ENCODE measurements around the gene SPP2.

The SPP2 gene

DNA sequence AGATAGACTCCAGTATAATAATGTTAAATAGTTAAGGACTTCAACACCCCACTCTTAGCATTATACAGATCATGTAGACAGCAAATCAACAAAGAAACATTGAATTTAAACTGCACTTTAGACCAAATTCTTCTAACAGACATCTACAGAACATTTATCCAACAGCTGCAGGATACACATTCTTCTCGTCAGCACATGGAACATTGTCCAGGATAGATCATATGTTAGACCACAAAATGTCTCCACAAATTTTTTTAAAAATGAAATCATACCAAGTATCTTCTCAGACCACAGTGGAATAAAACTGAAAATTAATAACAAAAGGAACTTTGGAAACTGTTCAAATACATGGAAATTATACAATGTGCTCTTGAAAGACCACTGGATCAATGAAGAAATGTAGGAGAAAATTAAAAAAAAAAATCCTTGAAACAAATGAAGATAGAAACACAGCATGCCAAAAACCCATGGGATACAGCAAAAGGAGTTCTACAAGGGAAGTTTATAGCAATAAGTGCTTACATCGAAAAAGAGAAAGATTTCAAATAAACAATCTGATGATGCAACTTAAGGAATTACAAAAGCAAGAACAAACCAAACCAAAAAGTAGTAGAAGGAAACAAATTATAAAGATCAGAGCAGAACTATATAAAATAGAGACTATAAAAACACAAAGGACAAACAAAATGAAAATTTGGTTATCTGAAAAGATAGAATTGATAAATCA lies 12.3 kb upstream of the SPP2 start:
- DNase-seq (ENCODE audit: low read depth): no peak

DNA sequence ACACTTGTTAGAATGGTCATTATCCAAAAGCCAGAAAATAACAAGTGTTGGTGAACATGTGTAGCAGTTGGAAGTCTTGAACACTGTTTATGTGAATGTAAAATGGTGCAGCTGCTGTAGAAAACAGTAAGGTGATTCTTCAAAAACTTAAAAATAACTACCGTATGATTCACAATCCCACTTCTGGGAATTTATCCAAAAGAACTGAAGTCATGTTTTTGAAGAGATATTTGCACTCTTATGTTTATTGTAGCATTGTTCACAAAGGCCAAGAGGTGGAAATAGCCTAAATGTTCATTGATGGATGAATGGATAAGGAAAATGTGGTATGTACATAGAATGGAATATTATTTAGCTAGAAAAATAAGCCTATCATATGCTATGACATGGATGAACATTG lies 6.3 kb upstream of the SPP2 start:
- DNase-seq (ENCODE audit: low read depth): peak; percentile 46

DNA sequence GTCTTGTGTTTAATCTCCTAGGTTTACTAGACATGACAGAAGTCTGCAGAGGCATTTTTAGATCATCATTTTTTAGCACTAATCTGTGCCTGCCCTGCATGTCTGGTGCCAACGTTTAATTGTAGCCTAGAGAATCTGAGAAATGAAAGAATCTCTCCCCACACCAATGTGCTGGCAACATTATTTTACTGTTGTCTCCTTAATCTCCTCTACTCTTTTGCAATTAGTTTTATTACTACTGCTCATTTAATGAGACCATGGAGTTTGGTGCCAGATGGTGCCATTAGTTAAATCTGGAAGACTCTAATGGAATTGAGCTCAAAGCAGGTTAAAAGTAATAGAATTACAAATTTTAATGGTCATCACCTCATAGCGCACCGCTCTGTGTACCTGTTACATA lies 4.0 kb upstream of the SPP2 start:
- DNase-seq (ENCODE audit: low read depth): no peak

DNA sequence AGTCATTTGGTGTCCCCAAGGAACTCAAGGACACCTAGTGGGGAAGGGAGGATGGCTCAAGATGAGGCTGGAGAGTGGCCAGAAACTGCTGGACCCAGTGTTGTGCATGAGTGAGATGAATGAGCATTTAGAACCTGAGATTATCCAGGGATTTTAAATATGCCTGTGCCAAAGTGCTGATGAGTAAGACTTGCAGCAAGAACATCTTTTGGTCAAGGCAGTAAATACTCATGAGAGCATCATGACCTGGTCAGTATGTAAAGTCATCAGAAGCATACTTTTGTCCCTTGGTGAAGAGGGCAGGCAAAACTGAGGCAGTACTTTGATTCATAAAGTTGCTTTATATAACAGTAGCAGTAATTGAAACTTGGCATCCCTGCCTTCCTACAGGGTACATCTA lies 3.1 kb upstream of the SPP2 start:
- DNase-seq (ENCODE audit: low read depth): no peak

DNA sequence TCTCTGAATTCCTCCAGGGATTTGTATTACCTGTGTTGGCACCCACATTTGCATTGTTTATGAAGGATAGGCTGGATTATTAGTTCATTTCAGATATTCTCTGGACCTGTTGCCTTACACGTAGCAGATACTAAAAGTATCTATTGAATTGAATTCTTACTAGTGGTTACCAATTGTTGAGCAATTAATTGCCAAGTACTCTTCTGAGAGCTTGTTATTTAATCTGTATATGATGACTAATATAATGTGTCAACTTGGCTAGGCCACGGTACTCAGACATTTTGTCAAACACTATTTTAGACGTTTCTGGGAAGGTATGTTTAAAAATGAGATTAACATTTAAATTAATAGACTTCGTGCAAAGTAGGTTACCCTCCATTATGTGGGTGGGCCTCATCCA lies 2.5 kb upstream of the SPP2 start:
- DNase-seq (ENCODE audit: low read depth): no peak

DNA sequence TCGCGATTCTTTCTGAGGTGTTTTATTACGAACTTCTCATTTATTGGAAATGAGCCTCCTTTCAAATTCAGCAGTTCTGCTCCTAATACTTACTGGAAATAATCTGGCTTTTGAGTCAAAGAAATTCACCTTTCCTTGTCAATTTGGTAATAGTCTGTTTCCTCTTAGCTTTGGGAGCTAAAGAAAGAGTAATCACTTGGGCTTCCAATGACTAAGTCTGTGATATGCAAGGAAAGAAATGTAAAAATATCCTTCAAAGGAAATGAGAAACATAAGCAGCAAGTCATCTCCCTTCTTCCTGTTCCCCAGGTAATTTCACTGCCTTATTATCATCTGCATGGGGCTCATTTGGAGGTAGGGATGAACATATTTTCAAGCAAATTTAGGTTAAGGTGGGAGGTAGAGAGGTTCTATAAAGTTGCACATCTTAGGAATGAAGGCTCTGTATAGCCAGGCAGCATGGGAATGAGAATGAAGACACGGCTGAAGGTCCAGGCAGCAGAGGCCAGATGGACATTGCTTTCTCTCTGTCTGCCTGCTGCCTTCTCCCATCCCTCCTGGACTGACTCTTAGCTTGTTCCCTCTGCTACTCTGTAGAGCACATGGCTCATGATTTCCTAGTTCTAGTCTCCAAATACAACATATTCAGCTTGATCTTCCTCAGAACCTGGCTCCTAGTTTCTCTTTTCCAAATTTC lies 1.0 kb downstream of the SPP2 start:
- no peak for DNase-seq (ENCODE audit: low read depth)

DNA sequence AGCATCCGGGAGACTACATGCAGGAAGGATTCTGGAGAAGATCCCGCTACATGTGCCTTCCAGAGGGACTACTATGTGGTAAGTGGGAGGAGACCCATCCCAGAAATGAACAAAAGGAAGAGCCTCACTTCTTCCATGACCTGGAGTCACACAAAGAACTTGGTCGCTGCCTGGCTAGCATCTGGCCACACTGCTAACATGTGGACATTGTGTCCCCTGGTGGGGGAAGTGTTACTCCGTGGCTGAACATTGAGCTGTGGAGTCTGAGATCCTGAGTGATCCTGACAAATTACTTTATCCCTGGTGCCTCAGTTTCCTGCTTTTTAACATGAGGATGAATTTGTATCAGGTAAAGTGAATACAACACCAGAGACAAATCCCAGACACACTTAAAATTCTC lies 8.4 kb downstream of the SPP2 start:
- DNase-seq (ENCODE audit: low read depth): no peak

DNA sequence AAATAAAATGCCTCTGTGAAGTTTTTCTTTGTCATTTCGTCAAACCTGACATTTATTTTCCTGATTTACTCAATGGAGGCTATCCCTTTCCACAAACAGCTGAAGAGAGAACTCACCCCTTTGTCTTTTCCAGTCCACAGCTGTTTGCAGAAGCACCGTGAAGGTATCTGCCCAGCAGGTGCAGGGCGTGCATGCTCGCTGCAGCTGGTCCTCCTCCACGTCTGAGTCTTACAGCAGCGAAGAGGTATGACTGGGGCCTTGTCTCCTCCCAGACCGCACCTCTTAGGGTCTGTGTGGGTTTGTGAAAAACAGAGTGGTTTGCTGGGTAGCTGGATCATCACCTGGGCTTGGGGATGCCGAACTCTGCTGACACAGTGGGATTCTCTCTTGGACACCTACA lies 9.7 kb downstream of the SPP2 start:
- no peak for DNase-seq (ENCODE audit: low read depth)

DNA sequence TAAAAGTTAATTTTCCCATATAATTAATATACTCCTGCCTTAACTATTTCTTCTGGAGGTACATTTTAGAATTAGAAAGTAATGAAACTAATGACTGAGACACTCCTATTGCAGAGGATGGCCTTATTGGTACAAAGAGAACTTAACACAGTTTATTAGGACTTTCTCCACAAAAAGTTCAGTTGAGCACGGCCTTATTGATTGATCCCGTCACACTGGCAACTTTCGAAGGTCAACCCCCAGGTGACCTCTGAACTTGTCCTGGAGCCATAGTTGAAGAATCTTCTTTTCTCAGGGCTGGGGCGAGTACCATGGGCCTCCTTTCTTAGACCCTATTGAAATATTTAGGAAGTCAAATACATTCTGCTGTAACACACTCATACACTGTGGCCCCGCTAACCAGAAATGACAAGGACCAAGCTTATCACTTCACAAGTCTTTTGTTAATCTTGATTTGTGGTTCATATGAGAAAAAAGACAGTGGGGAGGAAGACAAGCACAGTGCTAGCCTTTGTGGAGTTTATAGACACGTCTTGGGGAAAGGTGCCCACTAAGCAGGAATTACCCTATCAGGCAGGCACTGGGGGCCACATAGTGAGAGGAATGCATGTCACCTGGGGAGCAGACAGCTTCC lies 11.2 kb downstream of the SPP2 start:
- no peak for DNase-seq (ENCODE audit: low read depth)

DNA sequence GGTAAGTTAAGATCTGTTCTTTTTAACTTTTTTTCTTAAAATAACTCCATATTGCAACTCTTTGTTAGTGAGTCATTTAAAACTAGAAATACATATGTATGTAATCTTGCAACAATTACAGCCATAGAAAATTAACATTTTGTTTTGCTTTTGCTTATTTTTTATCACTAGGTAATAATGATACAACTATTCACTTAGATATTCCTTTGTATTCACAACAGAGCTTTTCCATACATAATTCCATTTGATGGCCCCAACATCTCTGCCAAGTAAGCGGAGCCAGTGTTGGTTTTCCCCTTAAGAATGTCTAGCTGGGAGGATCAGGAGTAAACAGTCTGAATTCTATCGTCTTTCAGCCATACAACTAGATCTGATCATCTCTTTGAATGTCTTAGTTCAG lies 16.1 kb downstream of the SPP2 start:
- no peak for DNase-seq (ENCODE audit: low read depth)

DNA sequence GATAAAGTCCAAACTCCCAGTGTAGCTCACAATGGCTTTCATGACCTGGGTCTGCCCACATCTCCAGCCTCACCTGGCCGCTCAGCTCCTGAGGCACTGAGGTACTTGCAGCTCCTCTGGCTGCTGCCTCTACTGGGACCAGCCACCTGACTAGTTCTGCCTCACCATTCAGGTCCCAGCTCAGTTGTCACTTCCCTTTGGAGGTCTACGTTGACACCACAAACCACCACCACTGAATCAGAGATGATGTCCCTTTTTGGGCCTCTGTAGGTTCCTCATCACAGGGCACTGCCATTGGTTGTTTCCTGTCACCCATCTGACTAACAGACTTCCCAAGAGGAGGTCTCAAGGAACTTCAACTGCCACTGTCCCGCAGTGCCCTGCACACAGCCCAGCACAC lies 21.2 kb downstream of the SPP2 start:
- no peak for DNase-seq (ENCODE audit: low read depth)

DNA sequence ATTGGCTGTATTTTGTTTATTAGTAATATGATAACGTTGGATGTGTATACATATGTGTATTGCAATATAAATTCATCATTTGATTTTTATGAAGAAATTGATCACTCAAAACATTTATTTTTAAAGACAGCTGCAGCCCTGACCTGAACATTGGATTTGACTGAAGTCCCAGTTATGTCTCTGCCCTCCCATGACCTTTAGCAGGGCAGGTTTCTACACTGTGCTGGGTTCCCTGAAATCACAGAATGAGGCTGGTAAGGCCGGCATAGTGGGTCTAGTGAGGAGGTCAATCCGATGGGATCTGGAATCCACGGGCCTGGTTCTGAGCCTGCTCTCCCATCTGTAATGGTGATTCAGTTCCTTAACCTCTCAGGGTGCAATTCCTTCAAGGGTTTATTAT lies 22.0 kb downstream of the SPP2 start:
- no peak for DNase-seq (ENCODE audit: low read depth)

DNA sequence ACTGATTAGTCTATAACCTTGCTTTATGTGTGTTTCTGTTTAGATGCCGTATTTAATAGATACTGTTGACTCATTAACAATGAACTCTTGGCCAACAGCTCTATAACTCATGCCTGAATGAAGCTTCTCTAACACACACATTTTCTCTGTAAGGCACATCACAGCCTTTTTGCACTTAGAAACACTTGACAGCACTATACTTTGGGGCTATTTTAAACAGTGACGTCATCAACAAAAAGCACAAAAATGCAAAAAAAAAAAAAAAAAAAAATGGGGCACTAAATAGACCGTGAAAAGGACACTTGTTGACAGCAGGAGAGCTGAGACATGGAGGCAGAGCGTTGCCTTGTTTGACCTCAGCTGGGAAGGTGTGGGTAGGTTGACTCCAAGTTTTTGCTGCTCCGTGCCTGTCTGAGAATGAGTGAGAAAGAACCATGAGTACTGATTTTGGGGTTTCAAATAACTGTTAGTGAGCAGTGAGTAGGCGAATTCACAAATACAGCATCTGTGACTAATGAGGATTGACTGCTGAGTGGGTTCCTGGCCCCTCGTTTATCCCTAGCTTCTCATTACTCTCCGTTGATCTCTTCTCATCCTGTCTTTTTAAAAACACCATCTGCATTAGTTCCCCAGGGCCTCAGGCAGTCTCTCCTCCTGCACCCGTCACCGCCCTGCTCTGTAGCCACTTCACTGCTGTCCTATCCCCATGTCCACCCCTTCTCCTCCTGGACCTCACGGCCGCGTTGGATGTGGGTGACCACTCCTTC lies 24.4 kb downstream of the SPP2 start:
- no peak for DNase-seq (ENCODE audit: low read depth)

DNA sequence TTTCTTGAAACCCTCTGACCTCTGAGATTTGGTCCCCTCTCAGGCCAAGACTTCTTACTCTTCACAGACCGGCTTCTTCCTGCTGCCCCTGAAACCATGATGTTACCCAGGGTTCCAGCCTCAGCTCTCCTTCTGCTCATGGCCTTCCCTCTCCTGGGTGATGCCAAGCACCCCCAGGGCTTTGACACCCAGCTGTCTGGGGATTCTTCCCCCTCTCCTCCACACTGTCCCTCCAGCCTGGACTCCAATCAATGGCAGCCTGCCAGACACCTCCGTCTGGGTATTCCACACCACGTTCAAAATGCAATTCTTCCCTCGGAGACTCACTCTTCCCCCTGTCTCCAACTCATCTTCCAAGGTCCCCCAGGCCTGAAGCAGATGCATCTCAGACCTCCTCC lies 25.0 kb downstream of the SPP2 start:
- DNase-seq (ENCODE audit: low read depth): no peak

DNA sequence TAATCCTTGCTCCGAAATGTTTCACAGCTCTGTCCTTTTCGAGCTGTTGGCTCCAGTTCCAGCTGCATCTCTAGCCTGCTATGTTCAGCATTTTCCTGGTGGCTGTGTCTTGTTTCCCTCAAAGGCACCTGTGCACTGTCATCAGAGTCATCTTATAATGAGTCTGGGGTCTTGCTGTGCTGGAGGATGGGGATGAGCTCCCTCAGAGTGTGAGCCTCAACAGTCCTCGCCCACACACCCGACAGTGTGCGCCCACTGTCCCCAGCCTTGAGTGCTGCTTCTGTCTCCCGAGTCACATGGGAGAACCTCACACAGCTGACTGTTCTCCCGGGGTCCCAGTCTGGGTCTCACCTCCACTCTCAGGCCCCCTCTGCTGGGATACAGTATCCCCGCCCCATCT lies 25.4 kb downstream of the SPP2 start:
- no peak for DNase-seq (ENCODE audit: low read depth)

DNA sequence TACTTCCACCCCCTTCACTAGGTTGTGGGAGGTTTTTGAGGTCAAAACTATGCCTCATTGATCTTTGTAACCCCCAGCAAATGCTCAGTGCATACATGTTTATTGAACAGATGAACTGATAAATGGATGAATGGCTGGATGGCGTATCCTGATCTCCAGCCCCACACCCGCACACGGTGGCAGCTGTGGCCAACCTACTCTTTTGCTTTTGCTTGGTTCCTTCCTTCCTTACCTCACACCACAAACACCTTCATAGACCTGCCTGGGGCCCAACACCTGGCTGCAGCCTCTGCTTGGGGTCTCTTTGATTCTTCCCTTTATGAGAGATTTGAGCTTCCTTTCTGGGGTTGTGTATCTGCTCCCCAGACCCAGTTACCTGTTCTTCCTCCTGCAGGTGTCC lies 25.9 kb downstream of the SPP2 start:
- DNase-seq (ENCODE audit: low read depth): no peak

DNA sequence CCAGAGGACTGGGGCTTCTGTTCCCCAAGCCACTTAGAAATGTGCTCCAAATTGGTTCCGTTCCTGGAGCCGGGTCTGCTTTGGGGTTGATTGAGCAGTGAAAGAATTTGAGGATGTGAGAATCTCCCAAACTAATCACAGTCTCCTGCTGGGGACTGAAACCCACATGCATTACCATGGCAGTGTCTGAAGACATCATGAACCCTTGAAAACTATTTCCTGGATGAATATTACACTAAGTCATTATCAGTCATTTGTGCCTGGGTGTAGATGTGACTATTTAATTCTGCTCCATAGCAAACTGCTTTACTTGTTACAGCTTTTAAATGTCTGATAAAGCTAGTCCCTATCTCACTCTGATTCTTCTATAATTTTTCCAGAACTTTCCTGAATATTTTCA lies 27.6 kb downstream of the SPP2 start:
- no peak for DNase-seq (ENCODE audit: low read depth)

DNA sequence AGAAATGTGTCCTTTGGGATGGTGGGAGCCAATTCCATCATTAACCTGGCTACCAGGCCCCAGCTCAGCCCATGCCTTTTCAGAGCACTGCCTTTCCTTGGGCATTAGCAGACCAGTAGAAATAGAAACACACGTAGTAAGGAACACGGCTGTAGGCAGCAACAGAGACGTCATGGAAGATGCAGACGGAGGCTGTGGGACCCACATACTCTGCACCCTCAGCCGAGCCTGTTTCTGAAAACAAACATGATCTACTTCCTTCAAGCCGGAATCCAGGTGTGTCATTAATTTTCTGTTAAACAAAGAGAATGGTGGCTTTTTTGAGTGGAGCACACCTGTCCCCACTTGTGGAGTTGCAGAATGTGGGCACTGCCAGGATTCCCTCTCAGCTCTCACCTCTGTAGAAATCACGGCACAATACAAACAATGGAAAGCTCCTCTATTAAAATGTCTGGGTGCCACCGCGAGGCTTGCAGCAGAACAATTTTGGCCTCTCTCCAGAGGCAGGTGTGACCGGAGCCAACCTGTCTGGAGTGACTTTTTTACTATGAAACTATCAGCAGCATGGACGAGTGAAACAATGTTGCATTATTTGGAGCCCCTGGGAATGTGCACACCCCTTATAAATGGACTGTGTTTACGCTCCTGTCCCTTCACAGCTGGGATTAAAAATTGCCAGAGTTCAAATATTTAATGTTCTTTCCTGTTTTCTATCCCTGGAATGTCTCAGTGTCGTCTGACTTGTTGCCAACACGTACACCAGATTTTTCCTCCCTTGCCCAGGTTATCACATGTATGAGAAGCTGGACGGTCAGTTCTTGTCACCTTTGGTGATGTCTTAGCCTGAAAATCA lies 31.7 kb downstream of the SPP2 start:
- DNase-seq (ENCODE audit: low read depth): no peak

DNA sequence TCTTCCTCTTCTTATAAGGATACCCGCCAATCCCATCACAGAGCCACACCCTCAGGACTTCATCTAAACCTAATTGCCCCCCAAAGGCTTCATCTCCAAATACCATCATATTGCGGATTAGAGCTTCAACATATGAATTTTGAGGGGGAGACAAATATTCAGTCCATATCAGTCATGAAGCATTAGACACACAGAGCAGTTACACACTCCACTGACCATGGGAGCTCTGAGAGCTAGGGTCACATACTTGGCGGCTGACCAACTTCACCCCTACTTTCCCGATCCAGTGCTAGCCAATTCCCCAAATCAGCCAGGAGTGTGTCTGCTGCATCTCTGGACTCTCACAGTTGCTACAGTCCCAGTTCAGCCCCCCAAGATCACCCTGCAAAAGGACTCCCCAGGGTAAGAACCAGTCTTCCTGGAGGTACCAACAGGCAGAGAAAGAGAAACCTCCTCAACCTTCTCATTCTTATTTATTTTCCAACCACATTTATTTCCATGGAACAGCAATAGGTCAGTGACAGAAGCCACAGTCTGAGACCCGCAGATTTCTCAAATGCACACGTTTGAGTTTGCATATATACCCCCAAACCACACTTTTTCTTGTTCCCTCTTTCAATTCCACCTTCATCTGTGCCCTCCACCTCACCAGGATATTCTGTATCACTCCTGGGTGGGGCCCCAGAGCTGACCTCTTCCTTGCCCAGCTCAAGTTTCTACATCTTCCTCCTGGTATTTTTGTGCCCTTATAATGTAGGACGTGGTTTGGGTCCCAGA lies 33.3 kb downstream of the SPP2 start:
- DNase-seq (ENCODE audit: low read depth): no peak

DNA sequence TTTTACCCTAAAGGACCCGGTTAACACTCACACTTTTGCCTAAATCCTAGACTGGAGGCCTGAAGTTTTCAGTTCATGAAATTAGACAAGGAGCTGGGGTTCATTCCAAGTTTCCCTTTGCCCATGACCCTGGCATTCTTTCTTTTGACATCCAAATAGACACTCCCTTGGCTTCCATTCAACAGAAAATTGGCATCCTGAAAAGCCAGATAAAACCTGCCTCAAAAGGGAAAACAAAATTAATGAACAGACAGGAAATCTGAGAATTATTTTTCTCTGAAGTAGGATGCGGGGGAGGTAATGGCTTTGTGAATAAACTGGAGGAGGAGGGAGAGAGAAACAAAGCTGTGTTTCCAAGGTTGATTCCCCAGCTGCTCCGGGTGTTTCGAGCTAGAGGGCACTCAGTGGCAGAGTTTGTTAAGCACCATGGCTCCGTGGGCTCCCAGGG lies 41.0 kb downstream of the SPP2 start:
- DNase-seq (ENCODE audit: low read depth): no peak

DNA sequence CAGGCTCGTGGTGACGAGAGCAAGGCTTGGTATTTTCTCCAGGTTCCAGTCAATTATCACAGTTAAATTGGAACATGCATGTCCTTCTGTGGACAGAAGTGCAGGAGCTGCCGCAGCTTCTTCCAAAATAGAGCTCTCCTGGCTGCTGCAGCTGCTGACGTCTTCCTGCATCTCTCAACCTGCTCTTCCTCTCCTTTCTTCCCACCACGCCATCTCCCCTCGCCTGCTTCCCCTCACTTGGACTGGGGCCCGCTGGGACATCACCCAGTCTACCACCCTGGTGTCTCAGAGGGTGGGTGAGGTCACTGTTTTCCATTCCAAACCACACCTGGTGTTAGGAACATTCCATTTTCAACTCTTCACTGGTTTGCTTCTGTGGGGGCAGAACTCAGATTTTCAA lies 41.4 kb downstream of the SPP2 start:
- DNase-seq (ENCODE audit: low read depth): no peak
